DMS53 (cell line): ENCODE data around the gene FAM193A.
"Not testable (repeated sequence)": the region's sequence is repeated elsewhere in the genome, so short reads cannot be mapped to it uniquely, and the experiment has no call there.

Experiments
- DNase-seq: peaks from one replicate; lab custom pipeline; 2025; lab: John Stamatoyannopoulos, UW

Gene FAM193A

DNA sequence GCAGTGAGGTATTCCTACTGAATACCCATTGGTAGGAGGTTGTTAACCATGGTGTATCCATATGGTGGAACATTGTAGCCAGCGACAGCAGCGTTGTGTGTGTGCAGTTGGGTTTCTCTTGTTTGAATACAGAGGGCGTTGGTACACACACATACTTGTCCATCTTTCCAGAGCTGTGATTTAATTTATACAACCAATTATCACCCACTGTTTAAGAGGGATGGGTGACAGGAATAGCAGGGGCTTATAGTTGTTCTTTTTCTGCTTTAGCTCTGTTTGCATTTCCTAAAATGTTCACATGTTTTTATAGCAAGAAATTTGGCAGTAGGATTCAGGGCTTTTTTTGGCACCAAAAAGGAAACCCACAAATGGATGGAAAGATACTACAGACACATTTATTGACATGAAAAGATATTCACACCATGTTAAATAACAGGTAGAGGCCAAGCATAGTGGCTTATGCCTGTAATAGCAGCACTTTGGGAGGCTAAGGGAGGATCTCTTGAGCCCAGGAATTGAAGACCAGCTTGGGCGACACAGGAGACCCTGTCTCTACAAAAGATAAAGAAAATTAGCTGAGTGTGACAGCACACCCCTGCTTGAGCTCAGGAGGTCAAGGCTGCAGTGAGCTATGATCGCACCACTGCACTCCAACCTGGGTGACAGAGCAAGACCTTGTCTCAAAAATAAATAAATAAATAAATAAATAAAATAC, 159.1 kb downstream of the FAM193A start:
- DNase-seq, result no peak

DNA sequence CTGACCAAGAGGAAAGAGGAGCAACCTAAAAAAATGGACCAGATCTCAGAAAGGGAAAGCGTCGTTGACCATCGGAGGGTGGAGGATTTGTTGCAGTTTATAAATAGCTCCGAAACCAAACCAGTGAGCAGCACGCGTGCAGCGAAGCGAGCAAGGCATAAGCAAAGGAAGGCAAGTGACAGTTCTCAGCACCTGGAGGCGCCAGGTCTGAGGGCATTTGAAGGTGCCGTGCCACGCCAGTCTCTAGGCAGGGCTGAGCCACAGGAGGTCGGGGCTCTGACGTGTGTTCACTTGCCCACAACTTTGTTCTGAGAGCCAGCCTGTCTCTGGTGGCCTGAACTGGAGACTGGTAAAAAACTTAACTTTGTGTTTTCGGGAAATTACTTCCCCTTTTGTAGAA, 160.0 kb downstream of the FAM193A start:
- no peak for DNase-seq

DNA sequence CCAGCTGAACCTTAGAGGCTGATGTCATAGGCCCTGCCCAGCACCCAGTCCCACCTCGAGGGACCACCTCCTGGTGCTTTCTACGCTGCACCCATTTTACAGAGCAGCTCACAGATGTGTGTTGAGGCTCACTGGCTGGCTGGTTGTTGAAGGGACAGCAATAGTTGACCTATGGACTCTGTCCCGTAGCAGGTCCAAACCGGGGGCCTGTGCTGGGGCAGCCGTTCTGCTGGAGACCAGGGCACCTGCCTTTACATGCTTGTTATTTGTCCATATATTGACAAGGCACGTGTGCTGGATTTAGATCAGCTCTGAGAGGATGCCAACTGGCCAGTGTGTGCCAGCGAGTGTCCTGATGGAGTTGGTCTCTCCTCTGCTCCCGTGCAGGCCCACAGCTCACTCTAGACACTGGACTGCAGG, 161.6 kb downstream of the FAM193A start:
- no peak for DNase-seq

DNA sequence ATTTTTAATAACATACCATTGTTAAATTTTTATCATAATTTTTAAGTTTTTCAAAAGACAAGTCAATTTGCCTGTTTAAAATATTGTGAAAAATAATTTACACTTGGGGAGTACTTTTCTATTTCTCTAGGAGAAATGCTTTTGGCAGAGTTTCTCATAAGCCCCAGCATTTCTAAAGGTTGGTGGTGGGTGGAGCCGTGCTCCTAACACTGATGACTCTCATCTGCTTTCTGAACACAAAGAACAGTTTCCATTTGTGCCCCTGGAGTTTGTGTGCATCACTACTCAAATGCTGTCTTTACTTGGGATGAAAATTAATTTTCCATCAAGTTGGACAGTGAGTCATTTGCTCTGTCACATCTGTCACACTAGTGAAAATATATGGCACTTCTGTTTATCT, 162.1 kb downstream of the FAM193A start:
- no peak for DNase-seq

DNA sequence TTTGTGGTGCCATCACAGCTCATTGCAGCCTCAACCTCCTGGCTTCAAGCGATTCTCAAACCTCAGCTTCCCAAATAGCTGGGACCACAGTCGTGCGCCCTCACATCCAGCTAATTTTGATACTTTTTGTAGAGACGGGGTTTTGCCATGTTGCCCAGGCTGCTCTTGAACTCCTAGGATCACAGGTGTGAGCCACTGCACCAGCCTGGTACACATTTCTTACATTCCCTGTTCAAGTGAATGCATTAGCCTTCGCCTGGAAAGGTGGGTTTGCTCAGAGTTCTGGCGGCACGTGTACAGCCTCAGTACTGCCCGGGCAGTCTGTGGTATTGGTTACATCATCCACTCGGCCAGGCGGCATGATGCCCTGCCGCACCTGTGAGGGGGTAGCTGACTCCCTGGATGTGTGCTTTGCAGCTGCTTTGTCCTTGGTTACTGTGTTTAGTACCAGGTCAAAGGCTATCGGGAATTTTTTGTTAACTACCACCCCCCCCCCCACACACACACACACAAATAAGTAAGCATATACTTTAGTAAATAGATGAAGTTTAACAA, 162.6 kb downstream of the FAM193A start:
- DNase-seq, result no peak

DNA sequence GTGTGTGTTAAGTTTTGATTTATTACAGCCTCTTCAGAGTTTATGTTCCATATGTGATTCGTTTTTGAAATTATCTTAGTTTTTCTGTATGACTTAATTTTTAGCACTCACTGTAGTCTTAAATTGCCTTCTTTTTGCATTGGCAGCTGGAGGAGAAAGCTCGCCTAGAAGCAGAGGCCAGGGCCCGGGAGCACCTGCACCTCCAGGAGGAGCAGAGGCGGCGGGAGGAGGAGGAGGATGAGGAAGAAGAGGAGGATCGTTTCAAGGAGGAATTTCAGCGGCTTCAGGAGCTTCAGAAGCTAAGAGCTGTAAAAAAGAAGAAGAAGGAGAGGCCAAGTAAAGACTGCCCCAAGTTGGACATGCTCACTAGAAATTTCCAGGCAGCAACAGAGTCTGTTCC, 163.1 kb downstream of the FAM193A start:
- no peak for DNase-seq

DNA sequence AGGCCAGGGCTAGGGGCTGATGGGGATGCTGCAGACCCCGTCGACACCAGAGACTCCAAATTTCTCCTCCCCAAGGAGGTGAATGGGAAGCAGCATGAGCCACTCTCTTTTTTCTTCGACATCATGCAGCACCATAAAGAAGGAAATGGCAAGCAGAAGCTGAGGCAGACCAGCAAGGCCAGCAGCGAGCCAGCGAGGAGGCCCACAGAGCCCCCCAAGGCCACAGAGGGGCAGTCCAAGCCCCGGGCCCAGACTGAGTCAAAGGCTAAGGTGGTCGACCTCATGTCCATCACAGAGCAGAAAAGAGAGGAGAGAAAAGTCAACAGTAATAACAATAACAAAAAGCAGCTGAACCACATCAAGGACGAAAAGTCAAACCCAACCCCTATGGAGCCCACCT, 163.6 kb downstream of the FAM193A start:
- DNase-seq, result no peak

DNA sequence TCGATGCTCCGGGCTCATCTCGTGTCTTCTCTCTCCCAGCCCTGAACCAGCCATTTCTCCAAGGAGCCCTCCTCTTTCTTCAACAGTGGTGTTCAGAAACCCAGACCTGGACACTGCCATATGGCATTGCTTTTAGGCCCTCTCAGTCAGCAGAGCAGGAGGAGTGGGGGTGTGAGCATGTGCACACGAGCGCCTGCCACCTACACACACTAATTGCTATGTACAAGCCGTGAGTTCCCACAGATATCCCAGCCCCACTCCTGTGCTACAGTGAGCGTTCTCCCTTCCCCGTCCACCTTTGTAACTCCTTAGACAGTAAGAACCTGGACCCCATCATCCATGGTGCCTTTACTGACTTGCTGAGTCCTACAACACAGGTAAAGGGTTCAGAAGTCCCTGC, 165.9 kb downstream of the FAM193A start:
- no peak for DNase-seq

DNA sequence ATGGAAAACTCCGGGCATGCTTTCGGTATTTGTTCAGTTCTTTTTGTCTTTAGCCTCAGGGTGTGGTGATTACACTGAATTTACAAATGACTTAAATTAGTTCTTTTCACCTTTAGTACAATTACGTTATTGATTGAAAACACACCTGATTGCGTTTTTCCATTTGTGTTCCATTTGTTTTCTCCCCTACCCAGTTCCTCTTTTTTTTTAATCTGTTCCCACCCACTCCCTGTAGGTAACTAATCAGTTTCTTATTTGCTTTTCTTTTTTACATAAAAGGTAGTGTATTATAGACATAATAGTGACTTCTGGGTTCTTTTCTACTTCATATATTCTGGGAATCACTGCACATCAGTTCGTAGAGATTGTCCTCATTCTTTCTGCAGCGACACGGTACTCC, 166.3 kb downstream of the FAM193A start:
- DNase-seq, result no peak

DNA sequence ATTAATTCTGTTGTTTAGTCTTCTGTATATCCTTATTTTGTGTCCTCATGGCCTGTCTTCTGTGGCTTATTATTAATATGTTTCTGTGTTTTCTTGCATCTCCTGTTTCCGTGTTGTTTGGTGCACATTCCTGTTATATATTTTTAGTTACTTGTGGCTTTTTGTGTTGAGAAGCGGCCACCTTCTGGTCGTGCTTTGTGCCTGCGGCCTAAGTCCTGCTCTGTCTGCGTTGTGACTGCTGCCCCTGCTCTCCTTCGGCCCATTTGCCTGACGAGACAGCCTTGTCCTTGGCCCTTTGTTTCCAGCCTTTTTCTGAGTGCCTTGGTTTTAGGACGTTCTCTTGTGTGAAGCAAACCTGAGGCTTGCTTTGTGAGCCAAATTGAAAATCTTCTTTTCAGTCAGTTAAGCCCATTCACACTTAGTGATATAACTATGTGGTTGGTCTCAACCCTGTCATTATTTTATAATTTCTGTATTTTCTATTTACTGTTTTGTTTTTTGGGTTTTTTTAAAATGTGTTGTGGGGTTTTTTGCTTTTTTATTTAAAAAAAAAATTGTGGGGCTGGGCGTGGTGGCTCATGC, 175.9 kb downstream of the FAM193A start:
- DNase-seq, result peak; percentile 37

DNA sequence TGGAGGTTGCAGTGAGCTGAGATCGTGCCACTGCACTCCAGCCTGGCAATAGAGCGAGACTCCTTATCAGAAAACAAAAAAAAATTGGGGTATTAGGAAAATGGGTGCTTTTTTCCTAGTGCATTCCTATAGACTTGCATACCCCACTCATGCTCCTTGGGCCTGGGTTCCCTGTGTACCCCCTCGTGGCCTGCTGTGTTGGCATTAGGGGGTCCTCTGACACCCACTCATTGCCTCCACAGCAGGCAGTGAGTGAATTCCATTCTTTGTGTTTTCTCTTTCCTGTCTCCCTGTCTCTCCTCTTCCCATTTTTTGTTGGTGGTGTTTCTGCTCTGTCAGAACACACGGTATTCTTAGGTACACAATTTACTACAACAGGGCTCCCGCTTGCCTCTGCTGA, 176.9 kb downstream of the FAM193A start:
- DNase-seq, result no peak

DNA sequence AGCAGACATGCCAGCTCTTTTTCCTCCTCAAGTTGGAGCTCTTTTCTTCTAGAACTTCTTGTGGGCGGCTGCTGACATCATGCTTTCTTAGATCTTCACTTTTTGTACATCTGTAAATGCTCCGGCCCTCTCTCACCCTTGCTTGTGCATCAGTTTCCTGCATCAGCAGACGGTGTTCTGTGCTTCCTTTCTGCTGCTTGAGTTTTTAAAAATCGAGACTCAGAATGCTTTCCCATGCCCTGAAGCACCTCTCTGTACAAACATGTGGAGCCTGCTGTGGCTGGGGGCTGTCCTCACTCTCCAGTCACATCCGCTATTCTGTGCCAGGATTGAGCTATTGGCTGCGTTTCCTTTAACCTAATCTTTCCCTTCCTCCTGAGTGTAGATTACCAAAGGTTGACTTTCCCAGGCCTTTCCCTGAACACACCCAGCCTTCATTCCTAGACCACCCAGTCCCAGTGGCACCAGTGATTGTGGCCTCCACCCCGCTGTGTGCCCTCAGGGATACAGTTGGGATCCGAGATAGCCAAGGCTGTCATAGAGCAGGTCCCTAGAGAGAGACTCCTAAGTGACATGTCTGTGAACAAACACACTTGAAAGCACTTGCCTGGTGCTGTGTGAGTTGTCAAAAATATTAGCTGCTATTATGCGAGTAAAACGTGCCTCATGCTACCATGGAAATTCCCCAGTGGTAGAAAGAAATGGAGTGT, 177.8 kb downstream of the FAM193A start:
- DNase-seq, result no peak

DNA sequence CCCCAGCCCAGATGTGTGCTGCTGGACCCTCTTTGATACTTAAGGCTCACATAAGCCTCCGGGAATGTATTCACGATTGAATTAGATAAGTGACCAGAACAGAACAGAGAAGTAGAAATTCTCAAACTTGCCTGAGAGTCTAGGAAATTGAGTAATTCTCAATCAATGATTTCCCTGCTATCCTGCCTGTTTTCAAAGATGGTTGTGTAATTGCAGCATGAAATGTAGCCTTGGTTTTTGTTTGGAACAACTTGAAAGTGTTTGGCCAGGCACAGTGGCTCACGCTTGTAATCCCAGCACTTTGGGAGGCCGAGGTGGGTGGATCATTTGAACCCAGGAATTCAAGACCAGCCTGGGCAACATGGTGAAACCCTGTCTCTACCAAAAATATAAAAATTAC, 178.5 kb downstream of the FAM193A start:
- no peak for DNase-seq

DNA sequence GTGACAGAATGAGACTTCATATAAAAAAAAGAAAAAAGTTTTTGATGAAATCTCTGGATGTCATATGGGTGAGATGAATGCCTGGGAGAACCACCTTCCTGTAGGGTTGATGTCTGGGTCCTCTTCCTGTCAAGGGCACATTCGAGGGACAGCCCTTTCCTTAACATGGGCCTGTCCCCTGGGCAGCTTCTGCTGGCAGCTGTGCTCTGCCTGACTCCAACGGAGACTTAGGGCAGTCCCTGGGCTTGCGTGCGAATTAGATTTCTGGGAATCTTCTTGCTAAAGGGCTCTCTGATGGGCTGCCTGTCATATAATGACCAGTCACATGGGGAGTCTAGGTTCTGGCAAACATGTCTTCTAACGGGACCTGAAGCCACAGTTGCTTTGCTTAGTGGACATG, 179.0 kb downstream of the FAM193A start:
- DNase-seq, result no peak

DNA sequence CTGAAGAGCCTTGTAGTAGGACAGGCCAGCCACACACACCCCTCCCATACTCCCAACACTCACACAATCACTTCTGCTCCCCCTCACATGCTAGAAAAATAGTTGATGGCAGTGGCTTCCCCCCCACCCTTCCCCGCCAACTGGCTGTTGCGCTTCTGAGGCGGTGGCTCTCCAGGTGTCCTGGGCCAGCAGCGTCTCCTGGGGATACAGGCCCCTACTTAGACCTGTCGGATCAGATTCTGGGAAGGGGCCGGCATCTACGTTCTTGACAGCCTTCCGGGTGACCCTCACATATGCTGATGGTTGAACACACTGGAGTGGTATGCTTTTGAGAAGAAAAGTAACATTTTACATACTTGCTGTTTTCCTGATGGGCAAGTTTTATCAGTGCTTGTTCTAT, 179.8 kb downstream of the FAM193A start:
- no peak for DNase-seq

DNA sequence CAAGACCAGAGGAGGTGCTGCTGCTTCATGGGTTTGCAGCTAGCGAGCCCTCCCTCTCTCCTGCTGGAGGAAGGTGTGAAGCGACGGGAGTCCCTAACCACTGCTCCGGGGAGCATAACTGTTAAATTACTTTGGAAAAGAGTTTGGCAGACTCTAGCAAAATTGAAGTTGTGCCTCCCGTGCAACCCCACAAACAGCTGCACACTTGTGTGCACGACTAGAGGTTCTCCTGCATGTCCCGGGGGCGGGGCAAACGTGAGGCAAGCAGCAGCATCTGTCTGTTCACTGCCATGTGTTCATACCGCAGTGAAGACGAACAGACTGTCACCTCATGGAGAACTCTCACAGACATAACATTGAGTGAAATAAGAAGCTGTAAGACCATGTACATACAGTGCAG, 185.1 kb downstream of the FAM193A start:
- no peak for DNase-seq

DNA sequence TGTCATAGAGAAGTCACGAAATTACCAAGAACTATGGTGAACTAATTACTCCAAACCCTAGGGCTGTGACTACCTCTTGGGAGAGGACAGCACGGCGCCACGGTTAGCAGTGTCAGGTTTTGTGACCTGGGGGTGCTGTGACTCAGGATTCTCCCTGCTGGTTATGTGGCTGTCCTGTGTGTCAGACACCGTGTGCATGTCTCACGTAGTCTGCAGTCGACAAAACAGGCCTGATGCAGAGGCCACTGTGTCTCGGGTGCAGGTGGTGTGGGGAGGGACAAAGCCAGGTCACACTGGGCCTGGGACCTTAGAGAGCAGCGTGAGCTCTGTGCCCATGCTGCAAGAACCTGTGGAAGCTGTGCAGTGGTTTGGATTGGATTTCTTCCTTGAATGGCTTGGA, 185.6 kb downstream of the FAM193A start:
- DNase-seq, result no peak

DNA sequence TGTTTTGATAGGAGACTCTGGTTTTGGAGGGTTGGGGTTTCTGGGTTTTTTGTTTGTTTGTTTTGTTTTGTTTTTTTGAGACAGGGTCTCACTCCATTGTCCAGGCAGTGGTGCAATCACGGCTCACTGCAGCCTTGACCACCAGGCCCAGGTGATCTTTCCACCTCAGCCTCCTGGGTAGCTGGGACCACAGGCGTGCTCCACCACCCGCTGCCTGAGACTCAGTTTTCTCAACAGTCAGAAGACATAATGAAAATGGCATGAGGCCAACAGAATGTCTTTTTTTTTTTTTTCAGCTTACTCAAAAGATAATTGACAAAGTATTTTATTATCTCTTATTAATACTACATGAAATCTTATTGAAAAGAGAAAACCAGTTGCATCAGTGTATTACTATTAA, 187.3 kb downstream of the FAM193A start:
- DNase-seq, result no peak

DNA sequence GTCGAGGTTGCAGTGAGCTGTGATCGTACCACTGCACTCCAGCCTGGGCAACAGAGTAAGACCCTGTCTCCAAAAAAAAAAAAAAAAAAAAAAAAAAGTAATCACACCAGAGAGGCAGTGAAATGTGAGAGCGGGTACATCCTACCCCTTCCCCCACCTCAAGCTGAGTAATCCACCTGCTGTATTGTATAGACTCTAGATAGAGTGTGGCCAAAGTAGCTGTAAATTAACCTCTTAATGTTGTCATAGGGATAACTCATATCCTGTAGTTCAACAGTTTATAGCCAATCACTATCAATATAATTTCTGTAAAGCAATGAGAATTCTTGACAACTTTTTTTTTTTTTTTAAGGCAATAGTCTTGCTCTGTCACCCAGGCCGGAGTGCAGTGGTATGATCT, 188.9 kb downstream of the FAM193A start:
- DNase-seq, result no peak

DNA sequence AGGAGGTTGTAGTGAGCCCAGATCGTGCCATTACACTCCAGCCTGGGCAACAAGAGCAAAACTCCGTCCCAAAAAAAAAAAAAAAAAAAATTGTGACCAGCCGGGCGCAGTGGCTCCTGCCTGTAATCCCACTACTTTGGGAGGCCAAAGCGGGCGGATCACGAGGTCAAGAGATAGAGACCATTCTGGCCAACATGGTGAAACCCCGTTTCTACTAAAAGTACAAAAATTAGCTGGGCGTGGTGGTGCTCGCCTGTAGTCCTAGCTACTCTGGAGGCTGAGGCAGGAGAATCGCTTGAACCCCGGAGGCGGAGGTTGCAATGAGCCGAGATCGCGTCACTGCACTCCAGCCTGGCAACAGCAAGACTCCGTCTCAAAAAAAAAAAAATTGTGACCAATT, 190.4 kb downstream of the FAM193A start:
- not testable (repeated sequence) for DNase-seq

DNA sequence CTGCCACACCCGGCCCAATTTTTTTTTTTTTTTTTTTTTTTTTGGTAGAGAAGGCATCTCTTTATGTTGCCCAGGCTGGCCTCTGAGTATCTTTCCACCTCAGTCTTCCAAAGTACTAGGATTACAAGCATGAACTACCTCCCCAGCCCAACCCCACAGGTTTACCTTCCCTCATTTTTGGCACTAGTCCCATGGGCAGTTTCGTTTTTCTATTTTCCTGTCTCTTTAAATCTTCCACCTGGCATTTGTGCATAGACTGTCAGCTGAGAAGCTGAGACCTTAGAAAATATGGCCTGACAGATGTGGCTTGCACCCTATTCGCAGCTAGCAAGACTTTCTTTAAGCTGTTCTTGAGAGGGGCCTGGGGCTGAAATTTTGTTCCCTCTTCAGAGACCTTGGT, 191.8 kb downstream of the FAM193A start:
- no peak for DNase-seq

DNA sequence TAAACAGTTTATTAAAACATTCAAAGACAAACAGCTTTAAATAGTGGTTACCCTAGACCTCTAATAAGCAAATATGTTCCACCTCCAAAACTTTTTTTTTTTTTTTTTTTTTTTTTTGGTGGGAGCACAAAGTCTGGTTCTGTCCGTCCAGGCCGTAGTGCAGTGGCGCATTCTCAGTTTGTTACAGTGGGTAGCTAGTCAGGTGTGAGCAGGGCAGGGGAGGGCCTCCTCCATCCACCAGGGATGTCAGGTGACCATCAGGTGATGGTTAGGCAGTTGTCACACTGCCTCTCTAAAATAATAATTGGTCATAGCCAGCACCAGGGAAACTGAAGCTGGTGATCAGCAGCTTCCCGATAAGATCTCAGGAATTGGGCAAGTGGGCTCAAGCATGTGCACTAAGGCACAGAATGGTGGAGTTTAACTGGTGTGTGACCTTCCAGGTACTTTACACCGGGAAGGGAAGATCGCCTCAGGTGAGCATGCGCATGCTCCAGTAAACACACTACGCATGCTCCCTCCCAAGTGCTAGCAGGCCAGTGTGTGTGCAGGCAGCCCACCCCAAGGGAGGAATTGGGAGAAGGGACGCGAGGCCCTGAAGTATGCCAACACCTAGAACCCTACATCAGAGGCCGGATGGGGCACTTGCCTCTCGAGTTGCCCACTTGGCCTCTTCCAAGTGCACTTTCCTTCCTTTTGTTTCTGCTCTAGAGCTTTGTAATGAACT, 192.5 kb downstream of the FAM193A start:
- DNase-seq, result no peak

DNA sequence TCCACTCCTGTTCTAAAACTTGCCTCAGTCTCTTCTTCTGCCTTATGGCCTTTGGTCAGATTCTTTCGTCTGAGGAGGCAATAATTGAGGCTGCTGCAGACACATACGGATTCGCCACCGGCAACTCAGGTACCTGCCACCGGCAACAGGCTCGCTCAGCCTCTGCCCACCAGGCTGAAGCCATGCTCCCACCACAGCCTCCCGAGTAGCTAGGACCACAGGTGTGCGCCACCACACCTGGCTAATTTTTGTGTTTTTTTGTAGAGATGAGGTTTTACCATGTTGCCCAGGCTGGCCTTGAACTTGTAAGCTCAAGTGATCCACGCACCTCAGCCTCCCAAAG, 193.1 kb downstream of the FAM193A start:
- DNase-seq, result no peak
